GM21381 (cell line): Measurements from ENCODE around the gene EHMT1.

Experiments used
- ATAC-seq: cut with Tn5 transposase; IDR thresholded peaks from one replicate; pipeline ENCODE4 v1.9.1; 2021; ENCODE audit warnings: mild to moderate bottlenecking, moderate library complexity; ENCODE audit not compliant: unreplicated experiment

The EHMT1 gene

GRCh38 chr9:137817236-137818200, 198.7 kb downstream of the EHMT1 start:
- no peak for ATAC-seq

- no peak for ATAC-seq
These were observed 199.5 kb downstream of the EHMT1 start for GRCh38 chr9:137818286-137818685.

GRCh38 chr9:137820161-137820855, 201.5 kb downstream of the EHMT1 start:
- no peak for ATAC-seq

- no peak for ATAC-seq
These were observed 205.4 kb downstream of the EHMT1 start for GRCh38 chr9:137823986-137824771.

GRCh38 chr9:137825324-137825989, 206.7 kb downstream of the EHMT1 start:
- no peak for ATAC-seq

- ATAC-seq: no peak
These were observed 209.2 kb downstream of the EHMT1 start for GRCh38 chr9:137827908-137828526.

DNA sequence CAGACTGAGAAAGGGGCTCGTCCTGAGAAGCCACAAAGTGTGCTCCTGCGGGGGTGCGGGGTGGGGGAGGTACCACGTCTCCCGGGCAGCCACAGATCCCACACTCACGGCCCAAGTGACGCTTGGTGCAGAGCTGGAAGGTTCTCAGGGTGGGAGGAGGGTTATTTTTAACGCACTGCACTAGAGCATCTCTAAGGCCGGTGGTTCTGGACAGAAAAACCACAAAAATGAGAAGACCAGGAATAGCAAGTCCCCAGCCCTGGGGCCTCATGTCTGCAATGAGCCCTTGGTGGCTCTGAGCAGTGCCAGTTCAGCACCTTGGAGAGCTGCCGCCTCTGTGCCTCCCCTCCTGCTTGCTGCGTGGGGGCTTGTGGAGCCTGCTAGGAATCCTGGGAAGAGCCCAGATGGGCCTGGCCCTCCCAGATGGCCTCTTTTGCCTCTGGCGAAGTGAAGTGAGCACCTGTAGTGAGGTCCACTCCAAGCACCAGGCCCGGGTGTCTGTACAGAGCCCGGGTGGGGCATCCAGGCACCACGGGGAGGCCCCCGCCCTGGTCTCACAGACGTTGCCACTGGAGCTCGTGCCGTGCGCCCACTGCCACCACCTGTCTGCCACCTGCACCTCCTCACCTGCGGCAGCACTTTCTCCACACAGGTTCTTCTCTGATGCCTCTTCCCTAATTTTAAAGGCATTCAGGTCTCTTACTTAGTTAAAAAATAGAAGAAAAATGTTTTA, 209.9 kb downstream of the EHMT1 start:
- no peak for ATAC-seq

GRCh38 chr9:137829260-137829996, 210.6 kb downstream of the EHMT1 start:
- no peak for ATAC-seq

DNA sequence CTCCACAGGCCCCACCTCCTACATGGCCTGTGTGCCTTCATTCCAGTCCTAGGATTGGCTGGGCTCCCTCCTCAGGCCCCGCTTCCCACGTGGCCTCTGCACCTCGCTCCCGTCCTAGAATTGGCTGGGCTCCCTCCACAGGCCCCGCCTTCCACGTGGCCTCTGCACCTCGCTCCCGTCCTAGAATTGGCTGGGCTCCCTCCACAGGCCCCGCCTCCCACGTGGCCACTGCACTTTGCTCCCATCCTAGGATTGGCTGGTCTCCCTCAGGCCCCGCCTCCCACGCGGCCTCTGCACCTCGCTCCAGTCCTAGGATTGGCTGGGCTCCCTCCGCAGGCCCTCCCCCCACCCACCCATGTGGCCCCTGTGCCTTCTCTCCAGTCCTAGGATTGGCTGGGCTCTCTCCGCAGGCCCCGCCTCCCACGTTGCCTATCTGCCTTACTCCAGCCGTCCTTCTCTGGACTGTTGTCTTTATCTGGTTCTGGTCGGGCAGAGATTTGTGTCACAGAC, 213.4 kb downstream of the EHMT1 start:
- no peak for ATAC-seq

- no peak for ATAC-seq
These were observed 214.2 kb downstream of the EHMT1 start for GRCh38 chr9:137832830-137833590.

GRCh38 chr9:137833721-137834613, 215.2 kb downstream of the EHMT1 start:
- ATAC-seq: no peak

- no peak for ATAC-seq
These were observed 216.2 kb downstream of the EHMT1 start for GRCh38 chr9:137834846-137835546.

- ATAC-seq: no peak
These were observed 217.5 kb downstream of the EHMT1 start for GRCh38 chr9:137836151-137836830.

GRCh38 chr9:137836831-137837241, 218.0 kb downstream of the EHMT1 start:
- ATAC-seq: no peak

GRCh38 chr9:137837345-137838278, 218.8 kb downstream of the EHMT1 start:
- ATAC-seq: no peak
